ENCODE data around the gene FKBP14. TPM values are rescaled to one million over a fixed set of nuclear protein-coding genes. Genes with fewer than 3 reads are reported as not detected.

FKBP14 gene, protein sequence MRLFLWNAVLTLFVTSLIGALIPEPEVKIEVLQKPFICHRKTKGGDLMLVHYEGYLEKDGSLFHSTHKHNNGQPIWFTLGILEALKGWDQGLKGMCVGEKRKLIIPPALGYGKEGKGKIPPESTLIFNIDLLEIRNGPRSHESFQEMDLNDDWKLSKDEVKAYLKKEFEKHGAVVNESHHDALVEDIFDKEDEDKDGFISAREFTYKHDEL
- total RNA-seq (8.1 and 15.3 TPM in 2 replicates), polyA plus RNA-seq (17.4 and 29.6 TPM in 2 replicates)

DNA sequence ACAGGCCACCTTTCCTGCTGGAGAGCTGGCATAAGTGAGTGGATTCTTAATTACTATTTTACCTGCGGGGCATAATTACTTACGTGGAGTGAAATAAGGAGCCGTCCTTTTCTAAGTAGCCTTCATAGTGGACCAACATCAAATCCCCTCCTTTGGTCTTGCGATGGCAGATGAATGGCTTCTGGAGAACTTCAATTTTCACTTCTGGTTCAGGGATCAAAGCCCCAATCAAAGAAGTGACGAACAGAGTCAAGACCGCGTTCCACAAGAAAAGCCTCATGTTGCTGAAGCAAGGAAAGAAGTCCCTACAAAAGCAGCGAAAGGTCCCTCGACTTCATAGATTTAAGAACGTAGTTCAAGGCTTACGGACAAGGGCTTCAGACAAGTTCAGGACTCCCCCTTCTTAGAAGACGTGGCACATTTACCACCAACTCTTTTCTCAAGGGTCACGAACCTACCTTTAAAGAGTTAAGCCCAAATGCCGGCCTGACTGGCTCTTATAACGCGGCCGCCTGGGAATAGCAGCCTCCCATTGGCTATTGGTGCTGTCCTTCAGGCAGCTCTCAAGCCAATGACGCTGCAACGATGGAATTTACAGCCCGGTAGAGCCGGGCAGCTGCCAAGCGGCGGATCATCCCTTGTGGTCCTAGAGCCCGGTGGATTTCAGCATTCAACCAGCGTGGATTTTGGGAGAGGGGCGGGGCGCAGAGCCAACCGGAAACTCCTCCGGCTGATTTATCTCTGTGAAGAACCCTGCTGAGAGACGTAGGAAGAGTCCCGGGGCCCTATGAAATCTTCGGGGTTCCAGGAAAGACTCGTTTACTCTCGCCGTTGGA lies at the start of gene FKBP14:
Gene FKBP14 (minus strand): TSS at position 474 of the 836 bp plus-strand sequence. CDS start 194 bp downstream, at position 280.
- Histone ChIP-seq H3K36me3 (no peaks in the 10 kb centered on the region), H3K27ac (peak within 1 kb of the TSS; percentile 89), H3K9me3 (ENCODE audit: low read depth) (no peaks in the 10 kb centered on the region), H3K27me3 (no peaks in the 10 kb centered on the region), H3K4me1 (ENCODE audit: low read depth) (peaks cover 31% of the 10 kb centered on the region), H3K4me3 (peak within 1 kb of the TSS; percentile 88)
- peak; percentile 99 to 100 for DNase-seq (ENCODE audit: low read depth in 1 of 2, low spot score in 1 of 2)
- TF ChIP-seq, protein P1, sequence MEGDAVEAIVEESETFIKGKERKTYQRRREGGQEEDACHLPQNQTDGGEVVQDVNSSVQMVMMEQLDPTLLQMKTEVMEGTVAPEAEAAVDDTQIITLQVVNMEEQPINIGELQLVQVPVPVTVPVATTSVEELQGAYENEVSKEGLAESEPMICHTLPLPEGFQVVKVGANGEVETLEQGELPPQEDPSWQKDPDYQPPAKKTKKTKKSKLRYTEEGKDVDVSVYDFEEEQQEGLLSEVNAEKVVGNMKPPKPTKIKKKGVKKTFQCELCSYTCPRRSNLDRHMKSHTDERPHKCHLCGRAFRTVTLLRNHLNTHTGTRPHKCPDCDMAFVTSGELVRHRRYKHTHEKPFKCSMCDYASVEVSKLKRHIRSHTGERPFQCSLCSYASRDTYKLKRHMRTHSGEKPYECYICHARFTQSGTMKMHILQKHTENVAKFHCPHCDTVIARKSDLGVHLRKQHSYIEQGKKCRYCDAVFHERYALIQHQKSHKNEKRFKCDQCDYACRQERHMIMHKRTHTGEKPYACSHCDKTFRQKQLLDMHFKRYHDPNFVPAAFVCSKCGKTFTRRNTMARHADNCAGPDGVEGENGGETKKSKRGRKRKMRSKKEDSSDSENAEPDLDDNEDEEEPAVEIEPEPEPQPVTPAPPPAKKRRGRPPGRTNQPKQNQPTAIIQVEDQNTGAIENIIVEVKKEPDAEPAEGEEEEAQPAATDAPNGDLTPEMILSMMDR (IDR thresholded peaks at IDR 0.05; ENCODE audit: low read depth, low read length): no peak

DNA sequence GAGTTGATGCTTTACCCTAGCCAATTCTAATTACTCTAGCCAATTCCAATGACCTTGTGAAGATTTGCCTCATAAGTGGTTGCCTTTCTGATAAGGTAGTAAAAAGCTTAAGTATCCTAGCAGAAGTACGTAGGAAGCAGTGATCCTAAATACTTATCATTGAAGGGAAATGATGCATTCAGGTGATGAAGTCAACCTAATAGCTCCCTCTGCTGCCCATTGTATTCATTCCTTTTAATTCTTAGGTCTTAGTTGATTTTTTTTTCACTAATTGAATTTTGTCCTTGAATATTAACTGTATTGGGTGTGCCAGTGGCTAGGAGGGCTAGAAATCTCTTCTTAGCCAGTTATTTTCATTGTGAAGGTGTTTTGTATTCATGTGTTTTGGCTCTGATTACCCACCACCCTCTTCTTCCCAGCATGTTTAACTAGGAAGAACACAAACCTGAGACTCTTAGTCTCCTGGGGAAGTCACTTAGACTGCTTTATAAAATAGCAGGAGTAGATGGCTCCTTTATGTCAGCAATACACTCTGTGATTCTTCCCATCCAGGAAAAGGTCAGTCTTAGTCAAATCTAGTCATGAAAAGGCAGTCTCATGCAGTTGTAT lies 48.0 kb upstream of the FKBP14 start:
- Histone ChIP-seq H3K27me3 (no peaks in the 10 kb centered on the region), H3K9me3 (ENCODE audit: low read depth) (no peaks in the 10 kb centered on the region), H3K36me3 (peaks cover 14% of the 10 kb centered on the region), H3K4me1 (ENCODE audit: low read depth) (peaks cover 7% of the 10 kb centered on the region), H3K4me3 (no peak overlapping the region), H3K27ac (peak overlapping the region; percentile 36)
- peak; percentile 45 to 65 for DNase-seq (ENCODE audit: low read depth in 1 of 2, low spot score in 1 of 2)
- TF ChIP-seq, protein P1 (IDR thresholded peaks at IDR 0.05; ENCODE audit: low read depth, low read length): peak; percentile 50

GRCh38 chr7:30072735-30073134 lies 46.2 kb upstream of the FKBP14 start:
- DNase-seq (ENCODE audit: low read depth in 1 of 2, low spot score in 1 of 2): no peak
- H3K4me3 ChIP-seq: no peak overlapping the region
- no peaks in the 10 kb centered on the region for H3K9me3 ChIP-seq (ENCODE audit: low read depth)
- no peaks in the 10 kb centered on the region for H3K27me3 ChIP-seq
- peaks cover 7% of the 10 kb centered on the region for H3K36me3 ChIP-seq
- H3K27ac ChIP-seq: no peak overlapping the region
- peaks cover 7% of the 10 kb centered on the region for H3K4me1 ChIP-seq (ENCODE audit: low read depth)
- TF ChIP-seq, protein P1 (IDR thresholded peaks at IDR 0.05; ENCODE audit: low read depth, low read length): no peak

- DNase-seq (ENCODE audit: low read depth in 1 of 2, low spot score in 1 of 2): no peak
- TF ChIP-seq, protein P1 (IDR thresholded peaks at IDR 0.05; ENCODE audit: low read depth, low read length): no peak
- Histone ChIP-seq H3K27ac (no peak overlapping the region), H3K4me1 (ENCODE audit: low read depth) (no peaks in the 10 kb centered on the region), H3K4me3 (no peak overlapping the region), H3K9me3 (ENCODE audit: low read depth) (no peaks in the 10 kb centered on the region), H3K27me3 (no peaks in the 10 kb centered on the region), H3K36me3 (peaks cover 7% of the 10 kb centered on the region)
Observed at GRCh38 chr7:30070052-30070451, 43.5 kb upstream of the FKBP14 start.

DNA sequence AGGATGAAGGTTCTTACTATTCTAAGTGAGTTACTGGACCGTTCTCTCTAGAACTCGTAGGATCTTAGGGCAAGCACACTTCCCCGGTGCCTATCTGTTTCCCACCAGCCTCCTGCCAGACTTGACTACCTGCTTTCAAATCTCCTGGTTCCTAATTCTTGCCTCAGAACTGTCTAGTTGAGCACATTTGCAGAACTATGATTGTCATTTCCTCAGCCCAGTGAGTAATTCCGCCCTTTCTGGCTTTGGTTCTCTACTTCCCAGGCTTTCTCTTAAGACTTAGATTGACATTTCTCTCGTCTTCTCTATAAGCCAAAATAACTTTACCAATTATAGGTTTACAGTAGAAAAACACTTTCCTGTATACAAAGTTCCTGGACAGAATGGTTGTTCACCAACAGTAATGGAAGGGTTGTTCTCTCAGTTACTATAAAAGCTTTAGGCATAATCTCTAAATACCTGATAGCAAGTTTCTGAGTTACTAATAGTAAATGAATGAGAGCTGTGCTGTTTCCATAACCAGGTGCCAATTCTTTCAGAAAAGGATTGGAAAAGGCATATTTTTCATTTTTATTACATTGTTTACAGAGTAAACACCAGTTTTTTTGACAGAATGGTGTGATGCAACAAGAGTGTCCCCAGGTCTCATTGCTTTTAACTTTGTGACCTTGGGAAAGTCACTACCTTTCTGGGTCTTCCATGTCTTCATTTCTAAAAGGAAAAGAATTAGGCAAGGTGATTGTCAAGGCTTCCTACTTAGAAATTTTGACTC lies 42.8 kb upstream of the FKBP14 start:
- no peaks in the 10 kb centered on the region for H3K27me3 ChIP-seq
- H3K4me3 ChIP-seq: no peak overlapping the region
- no peaks in the 10 kb centered on the region for H3K9me3 ChIP-seq (ENCODE audit: low read depth)
- no peak for DNase-seq (ENCODE audit: low read depth in 1 of 2, low spot score in 1 of 2)
- TF ChIP-seq, protein P1 (IDR thresholded peaks at IDR 0.05; ENCODE audit: low read depth, low read length): no peak
- H3K27ac ChIP-seq: no peak overlapping the region
- H3K36me3 ChIP-seq: peaks cover 7% of the 10 kb centered on the region
- H3K4me1 ChIP-seq (ENCODE audit: low read depth): no peaks in the 10 kb centered on the region
